GM12872 (cell line): ENCODE measurements around the gene GDF11.
A peak's percentile ranks its signal among the peaks of the same experiment; 100 is the strongest.

ENCODE experiments used
- TF ChIP-seq, protein P1 (sequence below): IDR thresholded peaks from 3 replicates; pipeline ENCODE4 v1.5.1; 2011; ENCODE audit warnings: low read depth, mild to moderate bottlenecking, low read length, moderate library complexity; ENCODE audit not compliant: insufficient read depth

The GDF11 gene

DNA sequence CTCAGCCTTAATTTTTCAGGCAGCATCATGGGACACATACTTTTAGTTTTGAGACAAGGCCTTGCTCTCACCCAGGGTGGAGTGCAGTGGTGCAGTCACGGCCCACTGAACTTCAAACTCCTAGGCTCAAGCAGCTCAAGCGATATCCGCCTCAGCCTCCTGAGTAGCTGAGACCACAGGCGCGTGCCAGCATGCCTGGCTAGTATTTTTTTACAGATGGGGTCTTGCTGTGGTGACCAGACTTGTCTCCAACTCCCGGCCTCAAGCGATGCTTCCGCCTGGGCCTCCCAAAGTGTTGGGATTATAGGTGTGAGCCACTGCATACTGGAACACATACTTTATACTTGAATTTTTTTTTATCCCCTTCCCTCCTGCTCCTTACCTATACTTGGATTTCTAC lies 20.0 kb upstream of the GDF11 start:
- TF ChIP-seq, protein P1, sequence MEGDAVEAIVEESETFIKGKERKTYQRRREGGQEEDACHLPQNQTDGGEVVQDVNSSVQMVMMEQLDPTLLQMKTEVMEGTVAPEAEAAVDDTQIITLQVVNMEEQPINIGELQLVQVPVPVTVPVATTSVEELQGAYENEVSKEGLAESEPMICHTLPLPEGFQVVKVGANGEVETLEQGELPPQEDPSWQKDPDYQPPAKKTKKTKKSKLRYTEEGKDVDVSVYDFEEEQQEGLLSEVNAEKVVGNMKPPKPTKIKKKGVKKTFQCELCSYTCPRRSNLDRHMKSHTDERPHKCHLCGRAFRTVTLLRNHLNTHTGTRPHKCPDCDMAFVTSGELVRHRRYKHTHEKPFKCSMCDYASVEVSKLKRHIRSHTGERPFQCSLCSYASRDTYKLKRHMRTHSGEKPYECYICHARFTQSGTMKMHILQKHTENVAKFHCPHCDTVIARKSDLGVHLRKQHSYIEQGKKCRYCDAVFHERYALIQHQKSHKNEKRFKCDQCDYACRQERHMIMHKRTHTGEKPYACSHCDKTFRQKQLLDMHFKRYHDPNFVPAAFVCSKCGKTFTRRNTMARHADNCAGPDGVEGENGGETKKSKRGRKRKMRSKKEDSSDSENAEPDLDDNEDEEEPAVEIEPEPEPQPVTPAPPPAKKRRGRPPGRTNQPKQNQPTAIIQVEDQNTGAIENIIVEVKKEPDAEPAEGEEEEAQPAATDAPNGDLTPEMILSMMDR = no peak

DNA sequence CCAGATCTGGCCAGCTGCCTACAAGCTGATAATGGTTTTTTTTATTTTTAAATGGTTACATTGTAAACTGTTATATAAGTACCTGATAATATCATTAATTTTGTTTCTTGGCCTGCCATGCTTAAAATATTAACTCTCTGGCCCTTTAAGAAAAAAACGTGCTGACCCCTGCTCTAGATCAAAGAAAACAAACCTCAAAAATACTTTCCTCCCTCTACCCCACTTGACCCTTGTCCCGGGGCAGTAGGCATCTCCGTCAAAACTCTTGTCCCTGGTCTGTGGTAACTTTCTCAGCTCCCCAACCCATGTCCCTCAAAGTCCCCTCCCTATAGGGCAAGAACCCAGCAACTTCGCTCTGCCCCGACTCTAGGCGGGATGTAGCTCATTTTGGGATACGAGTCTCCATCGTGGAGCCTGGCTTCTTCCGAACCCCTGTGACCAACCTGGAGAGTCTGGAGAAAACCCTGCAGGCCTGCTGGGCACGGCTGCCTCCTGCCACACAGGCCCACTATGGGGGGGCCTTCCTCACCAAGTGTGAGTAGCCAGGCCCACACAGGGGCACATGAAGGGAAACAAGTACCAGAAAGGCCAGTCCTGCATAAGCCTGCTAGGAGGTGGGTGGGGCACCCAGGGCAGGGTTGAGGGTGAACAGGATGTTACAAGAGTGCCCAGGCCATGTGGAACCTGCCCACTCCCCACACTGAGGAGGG lies 19.3 kb upstream of the GDF11 start:
- TF ChIP-seq, protein P1 = no peak

DNA sequence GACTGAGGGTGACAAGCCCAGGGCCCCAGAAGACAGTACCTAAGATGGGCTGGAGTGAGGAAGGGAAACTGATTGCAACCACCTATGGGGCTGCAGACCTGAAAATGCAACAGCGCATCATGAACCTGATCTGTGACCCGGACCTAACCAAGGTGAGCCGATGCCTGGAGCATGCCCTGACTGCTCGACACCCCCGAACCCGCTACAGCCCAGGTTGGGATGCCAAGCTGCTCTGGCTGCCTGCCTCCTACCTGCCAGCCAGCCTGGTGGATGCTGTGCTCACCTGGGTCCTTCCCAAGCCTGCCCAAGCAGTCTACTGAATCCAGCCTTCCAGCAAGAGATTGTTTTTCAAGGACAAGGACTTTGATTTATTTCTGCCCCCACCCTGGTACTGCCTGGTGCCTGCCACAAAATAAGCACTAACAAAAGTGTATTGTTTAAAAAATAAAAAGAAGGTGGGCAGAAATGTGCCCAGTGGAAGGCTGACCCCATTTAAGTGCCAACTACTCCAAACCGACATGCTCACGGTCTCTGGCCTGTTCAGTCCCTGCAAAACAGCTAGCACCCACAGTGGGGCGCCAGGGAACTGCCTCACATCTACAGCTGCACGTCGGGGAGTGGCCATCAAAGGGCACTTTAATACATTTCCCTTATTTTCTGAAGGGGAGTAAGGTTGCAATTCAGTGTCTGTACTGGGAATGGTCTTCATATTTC lies 18.5 kb upstream of the GDF11 start:
- TF ChIP-seq, protein P1 = peak; percentile 78

DNA sequence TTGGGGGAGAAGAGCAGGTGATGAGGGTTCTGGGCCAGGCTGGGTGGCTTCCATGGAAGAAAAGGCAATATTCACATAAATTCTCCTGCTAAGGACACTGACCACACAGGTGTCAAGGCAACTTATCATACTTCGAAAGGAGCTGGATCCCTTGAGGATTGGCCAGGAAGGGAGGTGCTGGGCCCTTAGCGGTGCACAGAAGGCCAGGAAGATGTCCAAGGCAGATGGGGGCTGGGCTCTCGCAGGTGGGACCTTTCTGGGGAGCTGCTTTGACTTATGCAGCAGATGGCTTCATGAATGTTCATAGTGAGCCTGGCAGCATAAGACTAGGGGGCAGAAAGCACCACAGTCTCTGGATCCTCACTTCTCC lies 18.0 kb upstream of the GDF11 start:
- TF ChIP-seq, protein P1 = no peak

DNA sequence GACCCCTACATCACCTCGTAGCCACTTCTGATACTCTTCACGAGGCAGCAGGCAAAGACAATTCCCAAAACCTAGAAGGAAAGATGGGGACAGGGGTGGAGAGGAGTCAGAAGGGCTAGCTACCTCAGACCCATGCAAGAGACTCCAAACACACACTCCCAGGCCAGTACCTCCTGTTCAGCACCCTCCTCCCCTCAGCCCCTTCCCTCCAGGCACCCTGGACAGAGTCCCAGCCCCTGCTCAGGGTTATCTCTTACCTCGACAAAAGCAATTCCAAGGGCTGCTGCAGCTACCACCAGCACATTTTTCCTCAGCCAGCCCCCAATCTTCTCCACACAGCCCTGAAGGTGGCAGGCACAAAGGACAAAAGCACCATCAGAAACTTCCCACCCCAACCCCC lies 17.4 kb upstream of the GDF11 start:
- TF ChIP-seq, protein P1 = no peak

DNA sequence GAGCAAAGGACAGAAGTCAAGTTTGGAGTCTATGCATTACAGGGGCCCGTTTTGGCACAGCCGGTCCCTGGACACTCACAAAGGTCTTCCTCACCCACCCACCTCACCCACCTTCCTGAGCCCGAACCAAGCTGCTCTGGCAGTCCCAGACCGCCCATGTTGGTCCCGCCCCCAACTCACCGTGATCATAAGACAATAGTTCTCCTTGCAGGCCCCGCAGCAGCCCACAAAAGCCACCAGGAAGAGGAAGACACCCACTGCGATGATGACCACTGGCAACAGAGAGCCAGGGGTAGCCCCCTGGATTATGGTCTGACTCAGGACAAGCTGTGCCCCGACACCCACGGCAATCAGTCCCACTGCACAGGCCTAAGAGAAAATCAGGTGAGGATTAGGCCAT lies 16.0 kb upstream of the GDF11 start:
- TF ChIP-seq, protein P1 = no peak

DNA sequence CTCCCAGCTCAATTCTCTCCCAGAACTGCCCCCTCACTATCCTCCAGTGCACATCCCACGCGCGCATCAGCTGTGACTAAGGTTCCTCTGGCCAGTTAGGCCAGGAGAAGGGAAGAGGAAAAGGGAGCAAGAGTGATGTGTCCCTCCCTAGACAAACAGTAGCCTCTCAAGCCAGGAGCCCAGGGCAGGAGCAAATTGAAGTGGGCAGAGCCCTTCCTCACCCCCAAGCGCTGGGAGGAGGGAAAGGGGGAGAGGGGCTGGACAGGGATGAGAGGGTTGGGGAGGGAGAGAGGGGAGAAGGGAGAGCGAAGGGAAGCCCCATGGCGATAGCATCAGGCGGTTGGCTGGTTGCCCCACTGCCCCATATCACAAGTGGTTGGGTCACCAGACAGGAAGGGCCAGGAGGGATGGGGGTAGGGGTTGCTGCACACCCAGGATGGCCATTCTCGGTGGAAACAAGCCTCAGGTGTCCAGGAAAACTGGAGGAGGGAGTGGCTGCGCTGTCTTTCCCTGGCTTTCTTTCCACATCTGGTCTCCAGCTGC lies 15.2 kb upstream of the GDF11 start:
- TF ChIP-seq, protein P1 = no peak
